HEK293 (cell line): ENCODE measurements around the gene GAMT.

ENCODE experiments used
- CTCF ChIA-PET: fragments of 350-600 bp; formaldehyde crosslinking; extraction: SDS; loops from one replicate; lab custom pipeline; 2021; ENCODE audit warnings: antibody characterized with exemption; lab: Yijun Ruan, JAX
- POLR2A ChIA-PET: fragments of 300-600 bp; formaldehyde crosslinking; extraction: SDS; loops from one replicate; lab custom pipeline; 2020; ENCODE audit warnings: antibody characterized with exemption, inconsistent platforms; lab: Yijun Ruan, JAX
- H3K27ac ChIP-seq: fragments of 200-500 bp; sonication (Bioruptor generic); 2 replicates; pipeline ENCODE4 v1.5.1; 2014; ENCODE audit warnings: low read depth, low read length, control low read depth, inconsistent platforms; ENCODE audit errors: extremely low read depth
- H3K36me3 ChIP-seq, 2 experiments: fragments of 200-500 bp in 1 of 2; sonication (Bioruptor generic) in 1 of 2; 1 replicate in 1 of 2; 2 replicates in 1 of 2; pipeline ENCODE4 v1.5.1; 2014 to 2017; ENCODE audit warnings: inconsistent platforms in 2 of 2, low read length in 2 of 2; ENCODE audit not compliant: control insufficient read depth in 2 of 2, insufficient read depth in 1 of 2
- H3K4me1 ChIP-seq: fragments of 200-500 bp; sonication (Bioruptor generic); 2 replicates; pipeline ENCODE4 v1.5.1; 2014; ENCODE audit warnings: mild to moderate bottlenecking, low read length, inconsistent platforms; ENCODE audit not compliant: control insufficient read depth, insufficient read depth
- H3K4me3 ChIP-seq: 2 replicates; pipeline ENCODE4 v1.5.1; 2011; ENCODE audit warnings: low read depth, mild to moderate bottlenecking, control low read depth, low read length, moderate library complexity
- H3K9me3 ChIP-seq: fragments of 200-500 bp; sonication (Bioruptor generic); 2 replicates; pipeline ENCODE4 v1.5.1; 2014; ENCODE audit warnings: low read depth, low read length, inconsistent platforms; ENCODE audit not compliant: control insufficient read depth, insufficient read depth
- GFI1B ChIP-seq: fragments of 450-650 bp; formaldehyde crosslinking; IDR thresholded peaks from 2 replicates; pipeline ENCODE4 v1.5.1; 2016; ENCODE audit warnings: missing biosample characterization, missing genetic modification characterization
- GLIS1 ChIP-seq: fragments of 450-650 bp; formaldehyde crosslinking; IDR thresholded peaks from 2 replicates; pipeline ENCODE4 v1.5.1; 2016; ENCODE audit warnings: missing biosample characterization, missing genetic modification characterization
- HOXC10 ChIP-seq: sonication (generic); formaldehyde crosslinking; IDR thresholded peaks from 2 replicates; pipeline ENCODE4 v1.8.1; 2023; ENCODE audit warnings: mild to moderate bottlenecking, missing genetic modification reagents
- PRDM1 ChIP-seq: fragments of 450-650 bp; formaldehyde crosslinking; IDR thresholded peaks from 2 replicates; pipeline ENCODE4; 2016; ENCODE audit warnings: missing biosample characterization, missing genetic modification characterization
- ZIC2 ChIP-seq: fragments of 450-650 bp; formaldehyde crosslinking; IDR thresholded peaks from 2 replicates; pipeline ENCODE4 v1.5.1; 2016; ENCODE audit warnings: missing biosample characterization, missing genetic modification characterization
- ZNF10 ChIP-seq: fragments of 450-650 bp; formaldehyde crosslinking; IDR thresholded peaks from 2 replicates; pipeline ENCODE4 v1.5.1; 2017; ENCODE audit warnings: missing biosample characterization, missing genetic modification characterization
- ZNF121 ChIP-seq: fragments of 450-650 bp; formaldehyde crosslinking; IDR thresholded peaks from 2 replicates; pipeline ENCODE4 v1.5.1; 2016; ENCODE audit warnings: missing biosample characterization, missing genetic modification characterization
- ZNF140 ChIP-seq: fragments of 450-650 bp; formaldehyde crosslinking; IDR thresholded peaks from 2 replicates; pipeline ENCODE4 v1.5.1; 2016; ENCODE audit warnings: missing biosample characterization, missing genetic modification characterization
- ZNF335 ChIP-seq: fragments of 450-650 bp; formaldehyde crosslinking; conservative IDR thresholded peaks from 2 replicates; pipeline ENCODE4 v1.5.1; 2016; ENCODE audit warnings: missing biosample characterization, missing genetic modification characterization
- ZNF560 ChIP-seq: fragments of 450-650 bp; formaldehyde crosslinking; IDR thresholded peaks from 2 replicates; pipeline ENCODE4 v1.5.1; 2017; ENCODE audit warnings: missing biosample characterization, missing genetic modification characterization, borderline replicate concordance
- ZNF623 ChIP-seq: fragments of 450-650 bp; formaldehyde crosslinking; IDR thresholded peaks from 2 replicates; pipeline ENCODE4 v1.5.1; 2016; ENCODE audit warnings: missing biosample characterization, missing genetic modification characterization
- ZNF658 ChIP-seq: fragments of 450-650 bp; formaldehyde crosslinking; IDR thresholded peaks from 2 replicates; pipeline ENCODE4; 2016; ENCODE audit warnings: missing biosample characterization, missing genetic modification characterization
- ZNF660 ChIP-seq: fragments of 450-650 bp; IDR thresholded peaks from 2 replicates; pipeline ENCODE4 v1.5.1; 2018; ENCODE audit warnings: missing biosample characterization, mild to moderate bottlenecking, missing genetic modification characterization
- ZNF670 ChIP-seq: fragments of 450-650 bp; formaldehyde crosslinking; IDR thresholded peaks from 2 replicates; pipeline ENCODE4 v1.5.1; 2016; ENCODE audit warnings: missing biosample characterization, missing genetic modification characterization, low read depth
- TF ChIP-seq, protein P1 (sequence below): fragments of 450-650 bp; formaldehyde crosslinking; IDR thresholded peaks from 2 replicates; pipeline ENCODE4 v1.5.1; 2016; ENCODE audit warnings: missing biosample characterization, missing genetic modification characterization
- TF ChIP-seq, protein P2 (sequence below): fragments of 450-650 bp; formaldehyde crosslinking; IDR thresholded peaks from 2 replicates; pipeline ENCODE4 v1.5.1; 2016; ENCODE audit warnings: missing biosample characterization, missing genetic modification characterization
- TF ChIP-seq, protein P3 (sequence below): fragments of 450-650 bp; formaldehyde crosslinking; IDR thresholded peaks from 2 replicates; pipeline ENCODE4 v1.5.1; 2016; ENCODE audit warnings: missing biosample characterization, missing genetic modification characterization
- TF ChIP-seq, protein P4 (sequence below): fragments of 450-650 bp; formaldehyde crosslinking; IDR thresholded peaks from 2 replicates; pipeline ENCODE4 v1.5.1; 2016; ENCODE audit warnings: missing biosample characterization, missing genetic modification characterization
- TF ChIP-seq, protein P5 (sequence below): fragments of 450-650 bp; formaldehyde crosslinking; IDR thresholded peaks from 2 replicates; pipeline ENCODE4 v1.5.1; 2016; ENCODE audit warnings: missing biosample characterization, missing genetic modification characterization

GAMT gene

DNA sequence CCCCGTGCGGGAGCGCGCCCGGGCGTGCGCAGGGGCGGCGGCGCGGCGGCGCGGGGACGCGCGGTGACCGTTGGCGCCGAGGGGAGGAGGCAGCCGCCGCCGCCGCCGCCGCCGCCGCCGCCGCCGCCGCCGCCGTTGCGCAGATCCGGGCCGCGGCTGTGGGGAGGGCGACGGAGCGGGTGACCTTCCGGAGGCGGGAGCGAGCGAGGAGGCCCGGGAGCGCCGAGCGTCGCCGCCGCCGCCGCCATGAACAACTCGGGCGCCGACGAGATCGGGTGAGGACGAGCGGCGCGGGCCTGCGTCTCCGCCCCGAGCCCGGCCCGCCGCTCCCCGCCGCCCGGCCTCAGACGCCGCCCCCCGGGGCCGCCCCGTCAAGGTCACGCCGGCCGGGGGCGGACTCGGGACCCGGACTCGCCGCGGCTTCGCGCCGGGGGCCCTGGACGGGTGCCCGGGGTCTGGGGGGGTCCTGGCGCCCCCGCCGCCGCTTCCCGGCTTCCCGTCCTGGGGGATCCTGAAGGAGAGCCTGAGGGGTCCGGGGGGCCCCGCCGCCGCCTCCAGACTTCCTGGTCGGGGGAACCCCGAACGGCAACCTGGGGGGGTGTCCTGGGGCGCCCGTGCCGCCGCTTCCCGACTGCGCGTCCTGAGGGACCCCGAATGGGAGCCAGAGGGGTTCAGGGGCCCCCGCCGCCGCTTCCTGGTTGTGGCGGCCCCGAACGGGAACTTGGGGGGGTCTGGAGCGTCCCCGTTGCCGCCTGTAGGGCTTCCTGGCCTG, 6.4 kb upstream of the GAMT start, which contains the start of gene DAZAP1:
TSS of gene DAZAP1 (plus strand) at position 59 of the 772 bp plus-strand sequence. CDS start at position 247, 188 bp downstream.
- ChIA-PET CTCF (no interaction called here), POLR2A (interaction anchor here (1.3 kb wide), 1 partner anchor 138 kb away, joined by 5 read pairs; the partner anchor contains the start of gene CIRBP)
- H3K36me3 ChIP-seq = peaks cover 0 to 40% of the 10 kb centered on the region in 2 experiments; a peak in 1 of 3 replicates
- H3K4me3 ChIP-seq = peak within 1 kb of the TSS; percentile 85
- H3K27ac ChIP-seq = peak within 1 kb of the TSS; percentile 98
- peaks cover 9% of the 10 kb centered on the region for H3K4me1 ChIP-seq
- H3K9me3 ChIP-seq = no peaks in the 10 kb centered on the region
- TF ChIP-seq ZNF658 (tag by site-specific recombination) (no peak), ZNF335 (tag by site-specific recombination) (0 out of 2 replicates have a peak, but pooled peaks have one; percentile 19), HOXC10 (CRISPR knock-in tag) (no peak), GLIS1 (tag by site-specific recombination) (peak; percentile 79), ZIC2 (tag by site-specific recombination) (peak; percentile 73; the same call in 1 of the 2 replicates)
- TF ChIP-seq, protein P1, sequence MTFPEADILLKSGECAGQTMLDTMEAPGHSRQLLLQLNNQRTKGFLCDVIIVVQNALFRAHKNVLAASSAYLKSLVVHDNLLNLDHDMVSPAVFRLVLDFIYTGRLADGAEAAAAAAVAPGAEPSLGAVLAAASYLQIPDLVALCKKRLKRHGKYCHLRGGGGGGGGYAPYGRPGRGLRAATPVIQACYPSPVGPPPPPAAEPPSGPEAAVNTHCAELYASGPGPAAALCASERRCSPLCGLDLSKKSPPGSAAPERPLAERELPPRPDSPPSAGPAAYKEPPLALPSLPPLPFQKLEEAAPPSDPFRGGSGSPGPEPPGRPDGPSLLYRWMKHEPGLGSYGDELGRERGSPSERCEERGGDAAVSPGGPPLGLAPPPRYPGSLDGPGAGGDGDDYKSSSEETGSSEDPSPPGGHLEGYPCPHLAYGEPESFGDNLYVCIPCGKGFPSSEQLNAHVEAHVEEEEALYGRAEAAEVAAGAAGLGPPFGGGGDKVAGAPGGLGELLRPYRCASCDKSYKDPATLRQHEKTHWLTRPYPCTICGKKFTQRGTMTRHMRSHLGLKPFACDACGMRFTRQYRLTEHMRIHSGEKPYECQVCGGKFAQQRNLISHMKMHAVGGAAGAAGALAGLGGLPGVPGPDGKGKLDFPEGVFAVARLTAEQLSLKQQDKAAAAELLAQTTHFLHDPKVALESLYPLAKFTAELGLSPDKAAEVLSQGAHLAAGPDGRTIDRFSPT (tag by site-specific recombination) = no peak
- TF ChIP-seq, all 188 proteins: peak for 3

DNA sequence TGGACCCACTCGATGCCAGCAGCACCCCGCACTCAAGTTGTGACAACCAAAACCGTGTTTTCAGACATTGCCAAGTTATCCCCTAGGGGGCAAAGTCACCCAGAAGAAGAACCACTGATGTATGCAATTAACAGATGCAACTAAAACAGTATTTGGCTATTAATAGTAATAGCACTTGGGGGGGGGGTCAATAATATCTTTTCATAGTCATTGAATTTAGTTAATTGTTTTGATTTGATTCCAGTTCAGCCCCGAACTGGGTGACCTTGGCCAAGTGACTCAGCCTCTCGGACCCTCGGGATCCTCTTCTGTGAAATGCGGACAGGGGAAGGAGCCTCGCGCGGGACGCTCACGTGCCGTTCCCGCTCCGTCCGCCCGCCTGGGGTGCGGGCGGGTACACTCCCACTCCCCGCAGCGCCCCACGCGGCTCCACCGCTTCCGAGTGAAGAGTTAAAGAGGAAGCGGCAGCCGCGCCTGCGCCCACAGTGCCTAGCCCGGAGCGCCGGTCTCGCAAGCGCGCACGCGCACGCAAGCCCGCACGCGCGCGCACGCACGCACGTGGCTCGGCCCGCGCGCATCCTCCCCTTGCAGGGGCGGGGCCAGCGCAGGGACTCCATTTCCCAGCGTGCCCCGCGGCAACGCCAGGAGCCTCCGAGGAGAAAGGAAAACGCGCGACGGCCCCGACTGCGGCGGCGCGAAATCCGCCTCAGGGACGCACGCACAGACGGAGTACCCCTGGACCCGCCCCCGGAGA, 5.6 kb upstream of the GAMT start:
- CTCF ChIA-PET = interaction anchor here (0.6 kb wide), 1 partner anchor 30 kb away, joined by 3 read pairs; no protein-coding TSS in a partner anchor
- H3K4me3 ChIP-seq = peak overlapping the region; percentile 53
- peaks cover 9% of the 10 kb centered on the region for H3K4me1 ChIP-seq
- POLR2A ChIA-PET = no interaction called here
- H3K9me3 ChIP-seq = no peaks in the 10 kb centered on the region
- H3K27ac ChIP-seq = peak overlapping the region; percentile 98; the same call in 1 of the 2 replicates
- peaks cover 0 to 32% of the 10 kb centered on the region in 2 experiments; a peak in 1 of 3 replicates for H3K36me3 ChIP-seq
- TF ChIP-seq, protein P2, sequence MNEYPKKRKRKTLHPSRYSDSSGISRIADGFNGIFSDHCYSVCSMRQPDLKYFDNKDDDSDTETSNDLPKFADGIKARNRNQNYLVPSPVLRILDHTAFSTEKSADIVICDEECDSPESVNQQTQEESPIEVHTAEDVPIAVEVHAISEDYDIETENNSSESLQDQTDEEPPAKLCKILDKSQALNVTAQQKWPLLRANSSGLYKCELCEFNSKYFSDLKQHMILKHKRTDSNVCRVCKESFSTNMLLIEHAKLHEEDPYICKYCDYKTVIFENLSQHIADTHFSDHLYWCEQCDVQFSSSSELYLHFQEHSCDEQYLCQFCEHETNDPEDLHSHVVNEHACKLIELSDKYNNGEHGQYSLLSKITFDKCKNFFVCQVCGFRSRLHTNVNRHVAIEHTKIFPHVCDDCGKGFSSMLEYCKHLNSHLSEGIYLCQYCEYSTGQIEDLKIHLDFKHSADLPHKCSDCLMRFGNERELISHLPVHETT (tag by site-specific recombination) = peak; percentile 59; the same call in 1 of the 2 replicates
- TF ChIP-seq ZNF623 (tag by site-specific recombination) = no peak
- TF ChIP-seq, protein P3, sequence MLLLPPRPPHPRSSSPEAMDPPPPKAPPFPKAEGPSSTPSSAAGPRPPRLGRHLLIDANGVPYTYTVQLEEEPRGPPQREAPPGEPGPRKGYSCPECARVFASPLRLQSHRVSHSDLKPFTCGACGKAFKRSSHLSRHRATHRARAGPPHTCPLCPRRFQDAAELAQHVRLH (tag by site-specific recombination) = 0 out of 2 replicates have a peak, but pooled peaks have one; percentile 44
- TF ChIP-seq ZNF10 = no peak
- no peak for TF ChIP-seq PRDM1 (tag by site-specific recombination)
- TF ChIP-seq GLIS1 (tag by site-specific recombination) = peak; percentile 73
- peak; percentile 48; the same call in 1 of the 2 replicates for TF ChIP-seq ZNF121
- TF ChIP-seq, protein P1 (tag by site-specific recombination) = 0 out of 2 replicates have a peak, but pooled peaks have one; percentile 62
- TF ChIP-seq, protein P4, sequence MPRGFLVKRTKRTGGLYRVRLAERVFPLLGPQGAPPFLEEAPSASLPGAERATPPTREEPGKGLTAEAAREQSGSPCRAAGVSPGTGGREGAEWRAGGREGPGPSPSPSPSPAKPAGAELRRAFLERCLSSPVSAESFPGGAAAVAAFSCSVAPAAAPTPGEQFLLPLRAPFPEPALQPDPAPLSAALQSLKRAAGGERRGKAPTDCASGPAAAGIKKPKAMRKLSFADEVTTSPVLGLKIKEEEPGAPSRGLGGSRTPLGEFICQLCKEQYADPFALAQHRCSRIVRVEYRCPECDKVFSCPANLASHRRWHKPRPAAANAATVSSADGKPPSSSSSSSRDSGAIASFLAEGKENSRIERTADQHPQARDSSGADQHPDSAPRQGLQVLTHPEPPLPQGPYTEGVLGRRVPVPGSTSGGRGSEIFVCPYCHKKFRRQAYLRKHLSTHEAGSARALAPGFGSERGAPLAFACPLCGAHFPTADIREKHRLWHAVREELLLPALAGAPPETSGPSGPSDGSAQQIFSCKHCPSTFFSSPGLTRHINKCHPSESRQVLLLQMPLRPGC (tag by site-specific recombination) = no peak
- peak; percentile 69; the same call in 1 of the 2 replicates for TF ChIP-seq ZNF660
- no peak for TF ChIP-seq GFI1B (tag by site-specific recombination)
- no peak for TF ChIP-seq ZNF670 (tag by site-specific recombination)
- no peak for TF ChIP-seq ZNF560 (tag by site-specific recombination)
- no peak for TF ChIP-seq ZNF140
- TF ChIP-seq, protein P5, sequence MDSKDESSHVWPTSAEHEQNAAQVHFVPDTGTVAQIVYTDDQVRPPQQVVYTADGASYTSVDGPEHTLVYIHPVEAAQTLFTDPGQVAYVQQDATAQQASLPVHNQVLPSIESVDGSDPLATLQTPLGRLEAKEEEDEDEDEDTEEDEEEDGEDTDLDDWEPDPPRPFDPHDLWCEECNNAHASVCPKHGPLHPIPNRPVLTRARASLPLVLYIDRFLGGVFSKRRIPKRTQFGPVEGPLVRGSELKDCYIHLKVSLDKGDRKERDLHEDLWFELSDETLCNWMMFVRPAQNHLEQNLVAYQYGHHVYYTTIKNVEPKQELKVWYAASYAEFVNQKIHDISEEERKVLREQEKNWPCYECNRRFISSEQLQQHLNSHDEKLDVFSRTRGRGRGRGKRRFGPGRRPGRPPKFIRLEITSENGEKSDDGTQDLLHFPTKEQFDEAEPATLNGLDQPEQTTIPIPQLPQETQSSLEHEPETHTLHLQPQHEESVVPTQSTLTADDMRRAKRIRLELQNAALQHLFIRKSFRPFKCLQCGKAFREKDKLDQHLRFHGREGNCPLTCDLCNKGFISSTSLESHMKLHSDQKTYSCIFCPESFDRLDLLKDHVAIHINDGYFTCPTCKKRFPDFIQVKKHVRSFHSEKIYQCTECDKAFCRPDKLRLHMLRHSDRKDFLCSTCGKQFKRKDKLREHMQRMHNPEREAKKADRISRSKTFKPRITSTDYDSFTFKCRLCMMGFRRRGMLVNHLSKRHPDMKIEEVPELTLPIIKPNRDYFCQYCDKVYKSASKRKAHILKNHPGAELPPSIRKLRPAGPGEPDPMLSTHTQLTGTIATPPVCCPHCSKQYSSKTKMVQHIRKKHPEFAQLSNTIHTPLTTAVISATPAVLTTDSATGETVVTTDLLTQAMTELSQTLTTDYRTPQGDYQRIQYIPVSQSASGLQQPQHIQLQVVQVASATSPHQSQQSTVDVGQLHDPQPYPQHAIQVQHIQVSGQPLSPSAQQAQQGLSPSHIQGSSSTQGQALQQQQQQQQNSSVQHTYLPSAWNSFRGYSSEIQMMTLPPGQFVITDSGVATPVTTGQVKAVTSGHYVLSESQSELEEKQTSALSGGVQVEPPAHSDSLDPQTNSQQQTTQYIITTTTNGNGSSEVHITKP (tag by site-specific recombination) = 0 out of 2 replicates have a peak, but pooled peaks have one; percentile 16
